Femur (tissue), 1 donor: Measurements from ENCODE around the gene ZDHHC8.
A peak's percentile ranks its signal among the peaks of the same experiment; 100 is the strongest.

Source experiments
- DNase-seq: peaks from one replicate; pipeline ENCODE4 v3.0.0-alpha.2; 2017

The ZDHHC8 gene

DNA sequence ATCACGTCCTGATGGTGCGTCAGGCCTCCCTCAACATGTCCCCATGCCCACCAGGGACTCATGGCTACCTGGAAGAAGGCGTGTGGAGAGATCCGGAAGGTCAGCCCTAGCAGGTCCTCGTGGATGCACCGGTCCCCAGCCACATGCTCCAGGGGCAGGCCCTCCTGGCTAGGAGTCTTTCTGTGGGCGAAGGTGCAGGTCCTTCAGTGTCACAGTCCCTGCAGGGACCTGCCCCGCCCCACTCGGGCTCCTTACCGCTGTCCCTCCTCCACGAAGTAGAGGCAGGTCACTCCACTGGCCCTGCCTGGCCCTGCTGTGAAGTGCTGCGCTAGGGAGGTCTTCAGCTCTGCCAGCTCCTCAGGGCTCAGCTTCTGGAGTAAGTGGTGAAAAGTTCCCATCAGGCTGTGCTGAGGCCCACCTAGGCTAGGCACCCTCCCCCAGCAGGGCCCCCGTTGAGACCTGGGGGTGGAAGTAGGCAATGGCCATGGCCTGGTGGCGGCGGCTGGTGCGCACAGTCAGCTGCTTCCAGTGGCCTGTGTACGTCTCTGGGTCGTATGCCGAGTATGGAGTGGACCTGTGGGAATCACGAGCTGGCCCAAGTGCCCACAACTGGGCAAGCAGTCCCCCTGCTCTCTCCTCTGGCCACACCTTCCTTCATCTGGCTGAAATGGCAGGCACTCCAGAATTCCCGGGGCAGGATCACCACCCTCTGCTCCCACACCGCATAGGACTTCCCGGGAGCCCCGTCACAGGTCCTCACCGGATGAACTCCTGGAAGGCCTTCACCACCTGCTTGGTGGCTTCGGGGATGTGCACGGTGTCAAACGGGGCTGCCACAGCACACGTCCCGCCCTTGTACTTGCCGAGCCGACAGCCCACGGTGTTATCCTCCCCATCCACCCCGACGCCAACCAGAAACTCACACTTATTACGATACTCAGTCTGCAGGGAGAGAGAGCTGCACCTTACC lies 16.8 kb upstream of the ZDHHC8 start:
- no peak for DNase-seq

DNA sequence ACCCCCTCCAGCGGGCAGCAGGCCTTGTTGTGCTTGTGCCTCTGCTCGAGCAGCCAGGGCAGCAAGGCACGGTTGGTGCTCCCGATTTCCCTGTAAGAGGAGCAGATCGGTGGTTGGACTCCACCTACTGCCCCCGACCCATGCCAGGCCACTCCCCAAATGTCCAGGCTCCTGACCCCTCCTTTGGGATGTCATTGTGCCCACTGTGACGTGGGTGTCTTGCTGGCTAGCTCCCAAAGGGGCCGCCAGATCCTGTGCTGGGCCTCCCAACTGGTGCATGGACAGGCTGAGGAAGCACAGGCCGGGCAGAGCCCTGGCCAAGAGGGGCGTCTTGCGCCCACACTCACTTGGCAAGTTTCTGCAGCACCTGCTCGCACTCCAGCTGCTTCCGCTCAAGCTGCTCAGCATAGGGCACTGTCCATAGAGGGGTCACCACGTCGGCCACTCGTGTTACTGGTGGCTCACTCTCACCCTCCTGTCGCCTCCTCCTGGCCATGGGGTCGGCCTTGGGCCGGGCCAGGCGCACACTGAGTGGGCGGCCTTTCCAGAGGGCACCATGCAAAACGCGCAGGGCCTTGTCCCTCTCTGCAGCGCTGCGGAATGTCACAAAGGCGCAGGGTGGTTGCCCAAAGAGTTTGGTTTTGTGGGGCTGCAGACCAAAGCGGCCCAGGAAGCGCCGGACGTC lies 15.8 kb upstream of the ZDHHC8 start, which contains the start of gene RANBP1:
RANBP1 (plus strand) TSS at position 414 of the 685 bp plus-strand sequence; CDS start at position 495, 81 bp downstream.
- DNase-seq: peak; percentile 69

DNA sequence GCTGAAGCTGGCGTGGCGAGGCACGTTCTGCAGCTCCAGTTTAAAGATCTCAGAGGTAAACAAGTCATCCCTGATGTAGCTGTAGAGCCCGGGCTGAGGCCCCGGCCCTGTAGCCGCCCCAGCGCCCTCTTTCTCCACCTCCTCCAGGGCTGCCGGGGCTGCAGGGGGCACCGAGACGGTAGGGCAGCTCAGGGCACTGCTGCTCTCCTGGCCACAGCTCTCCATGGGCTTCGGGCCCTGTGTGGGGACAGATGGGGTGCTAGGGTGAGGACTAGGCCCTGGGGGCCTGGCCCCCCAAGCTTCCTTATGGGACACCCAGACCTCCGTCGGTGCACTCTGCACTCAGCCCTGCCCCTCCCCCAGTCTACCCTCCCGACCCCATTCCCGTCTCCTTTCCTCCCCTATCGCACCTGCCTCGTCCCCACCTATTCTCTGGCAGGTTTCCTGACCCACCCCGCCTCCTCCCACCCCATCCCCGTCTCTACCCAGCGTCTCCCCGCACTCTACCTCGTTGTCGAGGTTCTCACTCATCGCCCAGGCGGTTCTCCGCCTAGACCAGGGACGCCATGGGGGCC lies 15.1 kb upstream of the ZDHHC8 start:
- no peak for DNase-seq

DNA sequence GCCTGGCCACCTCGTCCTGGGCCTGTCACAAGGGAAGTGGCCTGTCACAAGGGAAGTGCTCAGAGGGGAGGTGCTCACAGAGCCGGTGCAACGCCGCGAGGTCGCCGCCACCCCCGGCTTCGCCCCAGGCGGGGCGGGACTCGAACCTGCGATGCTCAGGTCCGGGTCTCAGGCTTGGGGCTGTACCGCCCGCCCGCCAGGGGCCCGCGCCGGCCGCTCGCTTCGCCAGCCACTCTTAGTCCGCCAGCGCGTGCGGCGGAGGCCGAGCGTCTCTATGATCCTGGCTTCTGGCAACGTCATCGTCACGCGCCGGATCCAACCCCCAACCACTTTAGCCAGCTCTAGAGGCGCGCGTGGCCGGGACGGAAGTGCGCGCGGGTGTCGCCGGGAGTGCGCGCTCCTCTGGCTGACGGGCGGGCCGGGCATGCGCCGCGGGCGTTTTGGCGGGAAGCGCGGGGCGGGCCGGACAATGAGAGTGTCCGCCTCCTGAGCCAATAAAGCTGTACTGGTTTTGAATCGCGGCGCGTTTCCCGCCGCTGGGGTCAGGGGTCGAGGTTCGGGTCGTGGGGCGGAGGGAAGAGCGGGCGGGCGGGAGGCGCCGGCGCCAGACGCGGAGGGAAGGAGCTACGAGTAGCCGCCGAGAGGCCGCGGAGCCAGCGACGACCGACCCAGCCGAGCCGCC lies 14.5 kb upstream of the ZDHHC8 start, which contains the start of gene TRMT2A:
TRMT2A (minus strand) TSS at position 276 of the 682 bp plus-strand sequence. CDS start 320 bp downstream, outside the sequence.
- DNase-seq: peak; percentile 99

DNA sequence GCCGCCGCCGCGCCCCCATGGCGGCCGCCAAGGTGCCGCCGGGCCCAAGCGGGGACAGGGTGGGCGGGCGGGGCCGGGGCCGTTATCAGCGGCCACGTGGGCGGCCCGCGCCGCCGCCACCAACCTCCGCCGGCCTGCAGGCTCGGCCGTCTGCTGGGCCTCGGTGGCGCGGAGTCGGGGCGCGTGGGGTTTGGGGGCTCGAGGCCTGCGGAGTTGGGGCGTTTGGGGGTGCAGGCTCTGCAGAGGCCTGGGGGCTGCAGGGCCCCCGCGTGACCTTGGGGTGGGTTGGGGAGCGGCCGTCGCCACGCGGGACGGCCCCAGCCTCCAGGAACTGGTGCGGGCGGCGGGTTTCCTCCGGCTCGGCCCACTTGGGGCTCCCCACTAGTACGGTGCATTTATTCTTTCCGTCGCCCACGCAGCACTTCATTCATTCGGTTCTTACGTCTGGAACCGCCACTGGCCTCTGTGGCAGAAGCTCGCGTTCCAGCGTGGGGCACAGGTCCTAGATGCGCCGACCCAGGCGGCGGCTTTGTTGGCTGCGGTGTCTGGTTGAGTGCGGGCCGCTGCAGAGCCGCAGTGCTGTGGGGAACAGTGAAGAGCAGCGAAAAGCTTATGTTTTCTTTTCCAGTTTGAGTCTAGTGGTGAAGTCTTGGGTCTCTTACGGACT lies 13.8 kb upstream of the ZDHHC8 start:
- DNase-seq: no peak

DNA sequence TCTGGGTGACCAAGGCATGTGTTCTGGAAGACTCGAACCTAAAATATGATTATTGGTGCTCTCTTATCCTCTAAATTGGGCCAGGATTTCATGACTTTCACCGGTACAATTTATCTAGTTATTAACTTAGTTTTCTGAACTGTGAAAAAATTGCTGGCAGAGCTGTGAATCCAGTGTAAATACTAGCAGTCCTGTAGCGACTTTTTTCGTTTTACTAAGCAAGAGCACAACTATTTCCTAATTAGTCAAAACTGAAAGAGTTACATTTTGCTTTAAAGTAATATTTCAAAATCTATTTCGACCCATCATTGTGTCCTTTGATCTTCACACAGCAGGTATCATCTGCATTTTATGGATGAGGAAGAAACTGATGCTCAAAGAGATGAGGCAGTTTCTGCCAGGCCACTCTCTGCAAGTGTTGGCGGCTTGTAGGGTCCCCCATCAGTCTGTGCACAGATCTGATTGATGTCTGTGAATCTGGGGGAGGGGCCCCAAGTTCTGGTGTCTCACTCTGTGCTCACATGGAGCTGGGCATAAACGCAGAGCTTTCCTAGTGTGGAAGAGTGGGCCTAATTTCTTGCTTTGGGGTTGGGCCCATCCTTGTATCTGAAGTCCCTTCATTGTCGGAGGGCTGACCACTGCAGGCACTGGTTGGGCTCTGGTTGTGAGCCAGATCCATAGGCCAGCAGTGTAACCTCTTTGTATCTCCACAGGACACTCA lies 13.1 kb upstream of the ZDHHC8 start:
- DNase-seq: no peak

DNA sequence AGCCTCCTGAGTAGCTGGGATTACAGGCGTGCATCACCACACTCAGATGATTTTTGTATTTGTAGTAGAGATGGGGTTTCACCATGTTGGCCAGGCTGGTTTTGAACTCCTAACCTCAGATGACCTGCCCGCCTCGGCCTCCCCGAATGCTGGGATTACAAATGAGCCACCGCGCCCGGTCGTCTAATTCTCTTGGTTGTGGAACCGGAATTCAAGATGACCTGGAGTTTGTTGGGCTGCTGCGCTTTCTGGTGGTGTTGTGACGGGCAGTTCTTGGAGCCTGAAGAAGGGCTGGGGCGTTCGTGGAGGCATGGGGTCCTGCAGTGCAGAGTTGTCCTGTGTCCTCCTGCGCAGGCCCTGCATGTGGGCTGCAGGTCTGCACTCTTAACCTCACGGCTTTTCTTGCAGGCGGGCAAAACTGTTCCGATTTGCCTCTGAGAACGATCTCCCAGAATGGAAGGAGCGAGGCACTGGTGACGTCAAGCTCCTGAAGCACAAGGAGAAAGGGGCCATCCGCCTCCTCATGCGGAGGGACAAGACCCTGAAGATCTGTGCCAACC lies 9.7 kb upstream of the ZDHHC8 start:
- DNase-seq: no peak

DNA sequence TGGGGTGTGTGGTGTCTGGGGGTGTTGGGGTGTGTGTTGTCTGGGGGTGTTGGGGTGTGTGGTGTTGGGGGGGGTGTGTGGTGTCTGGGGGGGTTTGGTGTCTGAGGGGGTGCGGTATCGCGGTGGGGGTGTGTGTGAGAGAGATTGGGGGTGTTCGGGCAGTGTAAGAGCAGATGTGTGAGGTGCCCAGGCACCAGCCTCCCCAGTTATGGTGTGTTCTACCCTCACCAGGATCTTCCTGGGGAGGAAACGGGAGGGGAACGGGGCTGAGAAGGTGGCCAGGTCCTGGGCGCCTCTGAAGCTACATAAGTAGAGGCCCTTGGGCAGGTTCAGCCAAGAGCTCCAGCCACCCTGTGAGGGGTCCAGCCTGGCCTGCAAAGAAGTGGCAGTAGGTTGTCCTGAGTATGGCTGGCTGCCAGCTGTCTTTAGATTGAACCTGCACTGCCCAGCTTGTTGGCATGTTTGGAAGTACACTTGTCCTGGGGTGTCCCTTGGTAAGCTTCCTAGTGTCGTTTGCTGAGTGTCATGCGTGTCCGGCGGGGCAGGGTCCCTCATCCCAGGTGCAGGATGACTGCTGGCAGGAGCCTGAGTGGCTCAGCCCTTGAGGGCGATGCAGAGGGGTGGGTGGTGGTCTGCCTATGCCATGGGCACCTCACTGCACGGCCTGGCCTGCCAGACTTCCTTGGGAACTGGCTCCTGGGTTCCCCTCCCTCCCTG lies 8.1 kb upstream of the ZDHHC8 start:
- no peak for DNase-seq

DNA sequence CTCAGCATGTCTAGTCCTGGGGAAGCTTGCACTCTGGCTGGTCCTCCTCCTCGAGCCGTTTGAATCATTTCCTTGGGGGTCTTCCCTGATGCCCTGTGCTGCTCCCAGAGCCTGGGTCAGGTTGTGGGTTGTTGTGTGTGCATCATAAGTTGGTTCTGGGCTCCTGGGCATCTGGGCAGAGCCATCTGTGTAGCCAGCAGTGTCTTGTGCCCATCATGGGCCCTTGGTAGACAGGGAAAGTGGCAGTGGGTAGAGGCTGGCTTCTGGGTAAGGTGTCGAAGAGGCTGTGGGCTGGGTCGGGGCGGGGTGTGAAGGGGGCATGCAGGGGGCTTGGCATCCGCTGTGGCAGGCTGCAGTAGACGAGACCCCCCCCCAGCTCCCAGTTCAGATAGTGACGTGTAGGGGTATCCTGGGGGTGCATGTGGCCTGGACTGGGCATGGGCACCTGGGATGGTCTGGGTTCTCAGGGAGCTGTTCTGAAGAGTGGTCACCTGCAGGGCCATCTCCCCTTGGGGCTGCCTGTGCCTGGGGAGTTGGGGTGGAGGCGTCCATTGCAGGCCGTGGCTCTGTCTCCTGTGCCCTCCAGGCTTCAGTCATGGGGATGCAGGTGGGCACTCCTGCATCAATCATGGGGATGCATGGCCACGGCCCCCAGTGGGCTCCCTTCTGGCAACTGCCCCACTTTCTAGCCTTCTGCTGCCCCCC lies 7.4 kb upstream of the ZDHHC8 start:
- DNase-seq: no peak

DNA sequence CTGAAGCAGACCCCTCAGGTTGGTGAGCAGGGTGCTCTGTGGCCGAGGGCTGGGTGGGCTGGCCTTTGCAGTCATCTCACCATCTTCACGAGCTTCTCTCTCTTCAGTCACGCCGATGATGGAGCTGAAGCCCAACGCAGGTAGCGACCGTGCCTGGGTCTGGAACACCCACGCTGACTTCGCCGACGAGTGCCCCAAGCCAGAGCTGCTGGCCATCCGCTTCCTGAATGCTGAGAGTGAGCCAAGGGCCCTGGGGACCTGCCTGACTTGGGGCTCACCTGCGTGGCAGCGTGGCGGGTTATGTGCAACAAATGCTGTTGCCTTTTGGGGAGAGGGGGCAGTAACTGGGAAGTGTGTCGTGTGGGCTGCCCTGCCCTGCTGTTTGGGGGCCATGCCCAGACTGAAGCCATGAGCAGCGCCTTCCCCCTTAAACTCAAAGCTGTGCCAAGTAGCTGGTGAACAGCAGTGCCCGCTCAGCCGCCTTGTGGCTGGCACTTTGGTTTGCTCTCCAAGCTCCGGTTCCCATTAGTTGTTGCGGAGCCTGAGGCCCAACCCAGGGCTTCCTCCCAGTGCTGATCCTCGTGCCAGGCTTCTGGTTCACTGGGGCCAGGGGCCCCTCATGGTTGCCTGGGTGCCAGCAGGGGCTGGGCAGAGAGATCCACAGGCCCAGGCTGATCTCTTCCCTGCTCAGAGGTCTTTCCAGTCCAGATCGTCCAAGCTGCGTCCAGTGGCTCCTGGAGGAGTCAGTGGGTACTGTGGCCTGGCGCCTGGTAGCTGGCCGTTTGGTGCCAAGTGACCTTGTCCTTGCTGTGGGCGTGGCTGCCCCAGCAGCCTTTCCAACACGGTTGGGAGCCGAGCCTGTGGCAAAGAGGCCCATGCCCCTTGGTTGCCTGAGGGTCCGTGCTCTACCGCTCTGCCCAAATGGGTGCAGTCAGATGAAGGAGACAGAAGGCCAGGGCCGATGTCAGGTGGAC lies 6.1 kb upstream of the ZDHHC8 start:
- DNase-seq: no peak

DNA sequence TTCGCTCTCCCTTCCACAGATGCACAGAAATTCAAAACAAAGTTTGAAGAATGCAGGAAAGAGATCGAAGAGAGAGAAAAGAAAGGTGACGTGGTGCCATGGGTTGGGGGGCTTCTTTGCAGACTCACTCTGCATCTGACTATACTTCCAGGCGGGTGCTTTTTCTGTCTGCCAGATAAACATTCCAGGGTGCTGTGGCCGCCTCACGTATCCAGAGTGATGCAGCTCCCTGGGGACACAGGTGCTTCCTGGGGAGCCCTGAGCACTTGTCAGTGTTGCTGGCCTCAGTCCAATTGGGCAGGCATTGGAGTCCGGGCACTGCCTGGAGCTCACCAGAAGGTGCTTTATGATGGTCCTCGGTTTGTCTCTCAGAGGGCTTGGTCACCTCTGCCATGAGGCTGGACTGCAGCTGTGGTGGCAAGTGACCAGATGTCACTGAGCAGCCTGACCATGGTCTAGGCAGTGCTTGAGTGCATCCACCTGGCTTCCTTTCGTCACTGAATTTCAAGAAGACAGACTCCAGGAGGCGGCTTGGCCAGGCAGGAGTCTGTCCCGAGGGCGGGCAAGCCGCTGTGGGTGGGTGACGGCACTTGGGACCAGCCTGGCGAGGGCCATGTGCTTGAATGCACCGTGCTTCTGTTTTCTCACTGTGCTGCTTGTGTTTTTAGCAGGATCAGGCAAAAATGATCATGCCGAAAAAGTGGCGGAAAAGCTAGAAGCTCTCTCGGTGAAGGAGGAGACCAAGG lies 5.1 kb upstream of the ZDHHC8 start:
- no peak for DNase-seq

DNA sequence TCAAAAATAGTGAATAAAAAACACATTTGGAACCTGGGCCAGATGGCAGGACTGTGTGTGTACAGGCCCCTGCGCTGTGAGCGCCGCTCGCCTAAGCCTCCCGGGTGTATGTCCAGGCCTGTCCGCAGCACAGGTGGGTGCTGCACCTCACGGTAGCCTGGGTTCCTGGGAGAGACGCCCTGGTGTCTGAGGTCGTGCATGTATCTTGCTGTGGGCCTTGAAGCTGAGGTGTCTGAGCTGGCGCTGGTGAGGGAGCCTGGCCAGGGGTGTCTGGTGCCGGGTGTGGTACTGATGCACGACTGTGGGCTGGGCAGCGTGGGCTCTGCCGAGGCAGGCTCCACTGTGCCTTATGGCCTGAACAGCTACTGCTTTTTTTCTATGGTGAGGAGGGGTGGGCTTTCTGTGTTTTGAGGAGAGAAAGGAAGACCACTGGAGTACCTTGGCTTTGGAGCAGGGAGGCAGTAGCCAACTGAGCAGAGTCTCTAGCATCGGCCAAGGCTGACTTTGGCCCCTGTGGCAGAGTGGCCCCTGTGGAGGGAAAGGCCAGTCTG lies 4.2 kb upstream of the ZDHHC8 start:
- no peak for DNase-seq

DNA sequence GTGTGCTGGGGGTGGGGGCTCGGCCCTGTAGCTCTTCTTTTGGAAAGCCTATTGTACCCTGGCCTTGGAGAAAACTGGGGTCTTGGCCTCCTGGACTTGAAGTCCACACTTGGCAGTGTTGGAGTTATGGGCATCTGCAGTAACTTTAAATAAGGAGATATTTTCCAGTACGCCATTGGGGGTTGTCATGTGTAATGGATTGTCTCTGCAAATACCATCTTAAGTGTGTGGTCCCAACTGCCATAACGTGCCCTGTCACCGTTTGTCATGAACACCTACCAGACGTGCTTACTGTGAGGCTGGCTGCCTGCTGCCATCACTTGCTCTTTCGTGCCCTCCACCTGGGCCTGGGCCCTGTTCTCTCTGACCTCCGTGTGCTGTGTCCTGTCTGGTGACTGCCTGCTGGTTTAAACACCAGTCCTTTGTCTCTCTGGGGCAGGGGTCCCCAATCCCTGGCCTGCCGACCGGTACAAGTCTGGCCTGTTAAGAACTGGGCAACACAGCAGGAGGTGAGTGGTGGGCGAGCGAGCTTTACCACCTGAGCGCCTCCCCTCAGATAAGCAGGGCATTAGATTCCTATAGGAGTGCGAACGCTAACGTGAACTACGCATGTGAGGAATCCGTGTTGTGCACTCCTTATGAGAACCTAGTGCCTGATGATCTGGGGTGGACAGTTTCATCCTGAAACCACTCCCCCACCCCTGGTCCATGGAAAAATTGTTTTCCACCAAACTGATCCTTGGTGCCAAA lies 3.6 kb upstream of the ZDHHC8 start:
- no peak for DNase-seq

DNA sequence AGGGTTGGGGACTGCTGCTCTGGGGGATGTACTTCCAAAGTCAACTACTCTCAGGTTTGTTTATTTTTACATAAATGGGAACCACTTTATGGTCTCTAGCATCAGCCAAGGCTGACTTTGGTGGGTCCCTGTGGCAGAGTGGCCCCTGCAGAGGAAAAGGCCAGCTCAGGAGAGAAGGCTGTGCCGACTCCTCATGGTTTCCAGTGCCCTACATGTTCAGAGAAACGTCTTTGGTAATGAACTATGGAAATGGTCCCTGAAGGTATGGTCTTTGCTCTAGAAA lies 3.0 kb upstream of the ZDHHC8 start:
- no peak for DNase-seq

DNA sequence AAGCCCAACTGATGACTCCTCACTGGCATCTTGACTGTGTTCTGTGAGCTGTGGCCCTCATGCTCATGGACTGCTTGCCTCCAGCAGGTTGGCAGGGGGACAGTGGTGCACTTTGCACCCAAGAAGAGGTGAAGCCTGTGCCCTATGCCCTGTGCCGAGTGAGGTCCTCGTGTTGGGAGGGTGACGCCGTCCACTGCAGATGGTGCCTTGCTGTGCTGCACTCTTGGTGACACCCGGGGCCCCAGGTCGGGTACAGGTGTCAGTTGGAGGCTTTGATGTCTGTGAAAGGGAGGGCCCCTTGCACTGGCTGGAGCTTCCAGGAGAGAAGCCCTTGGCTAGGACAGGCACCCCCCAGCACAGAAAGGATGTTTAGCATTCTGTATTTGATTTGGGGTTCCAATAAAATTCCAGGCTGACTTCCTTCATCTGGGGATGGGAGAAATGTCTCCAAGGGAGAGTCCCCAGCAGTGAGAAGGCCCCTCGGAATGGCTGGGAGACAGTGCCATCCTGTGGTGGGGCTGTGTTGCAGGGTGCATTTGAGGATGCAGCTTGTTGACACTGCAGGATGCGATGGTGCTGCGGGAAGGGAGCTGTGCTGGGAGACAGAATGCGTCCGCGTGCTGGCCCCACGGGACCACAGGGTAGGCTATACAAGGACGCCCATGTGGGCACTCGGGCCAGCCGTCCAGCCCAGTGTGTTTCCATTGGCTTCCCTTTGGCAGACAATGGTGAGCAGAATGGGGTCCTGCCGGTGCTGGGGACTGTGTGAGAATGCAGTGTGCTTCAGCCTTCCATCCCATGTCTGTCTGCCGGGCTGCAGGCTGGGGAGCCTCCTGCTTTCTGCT lies 2.5 kb upstream of the ZDHHC8 start:
- no peak for DNase-seq

DNA sequence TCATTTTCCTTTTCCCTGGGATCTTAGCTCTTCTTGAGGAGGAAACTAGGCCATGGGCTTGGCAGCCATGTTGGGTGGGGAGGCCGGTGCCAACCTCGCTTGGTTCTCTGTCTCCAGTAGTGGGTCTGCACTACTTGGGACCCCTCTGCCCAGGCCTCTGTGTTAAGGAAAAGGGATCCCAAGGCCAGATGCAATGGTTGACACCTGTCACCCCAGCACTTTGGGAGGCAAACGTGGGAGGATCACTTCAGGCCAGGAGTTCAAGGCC lies 1.9 kb upstream of the ZDHHC8 start:
- no peak for DNase-seq
